ENCODE results near the gene WFIKKN1. TPM values are rescaled to one million over a fixed set of nuclear protein-coding genes. Genes with fewer than 3 reads are reported as not detected.

The WFIKKN1 gene
- total and polyA plus RNA-seq, 2 experiments from 2014 or later, result 79.6 to 125 TPM

GRCh38 chr16:585351-585750 lies 45.4 kb upstream of the WFIKKN1 start:
- Histone ChIP-seq H3K9me3 (ENCODE audit: low read depth) (no peaks in the 10 kb centered on the region), H3K4me1 (ENCODE audit: low read depth) (peaks cover 13% of the 10 kb centered on the region), H3K4me3 (no peak overlapping the region), H3K27me3 (no peaks in the 10 kb centered on the region), H3K27ac (no peak overlapping the region), H3K36me3 (no peaks in the 10 kb centered on the region)
- no peak for DNase-seq (ENCODE audit: low read depth in 1 of 2, low spot score in 1 of 2)
- TF ChIP-seq, protein P1, sequence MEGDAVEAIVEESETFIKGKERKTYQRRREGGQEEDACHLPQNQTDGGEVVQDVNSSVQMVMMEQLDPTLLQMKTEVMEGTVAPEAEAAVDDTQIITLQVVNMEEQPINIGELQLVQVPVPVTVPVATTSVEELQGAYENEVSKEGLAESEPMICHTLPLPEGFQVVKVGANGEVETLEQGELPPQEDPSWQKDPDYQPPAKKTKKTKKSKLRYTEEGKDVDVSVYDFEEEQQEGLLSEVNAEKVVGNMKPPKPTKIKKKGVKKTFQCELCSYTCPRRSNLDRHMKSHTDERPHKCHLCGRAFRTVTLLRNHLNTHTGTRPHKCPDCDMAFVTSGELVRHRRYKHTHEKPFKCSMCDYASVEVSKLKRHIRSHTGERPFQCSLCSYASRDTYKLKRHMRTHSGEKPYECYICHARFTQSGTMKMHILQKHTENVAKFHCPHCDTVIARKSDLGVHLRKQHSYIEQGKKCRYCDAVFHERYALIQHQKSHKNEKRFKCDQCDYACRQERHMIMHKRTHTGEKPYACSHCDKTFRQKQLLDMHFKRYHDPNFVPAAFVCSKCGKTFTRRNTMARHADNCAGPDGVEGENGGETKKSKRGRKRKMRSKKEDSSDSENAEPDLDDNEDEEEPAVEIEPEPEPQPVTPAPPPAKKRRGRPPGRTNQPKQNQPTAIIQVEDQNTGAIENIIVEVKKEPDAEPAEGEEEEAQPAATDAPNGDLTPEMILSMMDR (IDR thresholded peaks at IDR 0.05; ENCODE audit: low read depth, low read length), result no peak

- Histone ChIP-seq H3K9me3 (ENCODE audit: low read depth) (no peaks in the 10 kb centered on the region), H3K4me1 (ENCODE audit: low read depth) (peaks cover 19% of the 10 kb centered on the region), H3K4me3 (no peak overlapping the region), H3K36me3 (no peaks in the 10 kb centered on the region), H3K27me3 (no peaks in the 10 kb centered on the region), H3K27ac (no peak overlapping the region)
- TF ChIP-seq, protein P1 (IDR thresholded peaks at IDR 0.05; ENCODE audit: low read depth, low read length), result no peak
- DNase-seq (ENCODE audit: low read depth in 1 of 2, low spot score in 1 of 2), result peak in 1 of 2 donors; percentile 30
Observed at GRCh38 chr16:586047-586644, 44.6 kb upstream of the WFIKKN1 start.

GRCh38 chr16:586645-587590 lies 43.9 kb upstream of the WFIKKN1 start:
- H3K4me1 ChIP-seq (ENCODE audit: low read depth), result peaks cover 19% of the 10 kb centered on the region

GRCh38 chr16:588639-588888 lies 42.2 kb upstream of the WFIKKN1 start:
- no peaks in the 10 kb centered on the region for H3K27me3 ChIP-seq
- peak; percentile 70 to 77 for DNase-seq (ENCODE audit: low read depth in 1 of 2, low spot score in 1 of 2)
- TF ChIP-seq, protein P1 (IDR thresholded peaks at IDR 0.05; ENCODE audit: low read depth, low read length), result no peak
- H3K36me3 ChIP-seq, result no peaks in the 10 kb centered on the region
- H3K4me3 ChIP-seq, result peak overlapping the region; percentile 80
- H3K27ac ChIP-seq, result peak overlapping the region; percentile 98
- H3K9me3 ChIP-seq (ENCODE audit: low read depth), result no peaks in the 10 kb centered on the region
- H3K4me1 ChIP-seq (ENCODE audit: low read depth), result peaks cover 17% of the 10 kb centered on the region

More at GRCh38 chr16:586645-587590, 43.9 kb upstream of the WFIKKN1 start:
- no peak overlapping the region for H3K27ac ChIP-seq
- TF ChIP-seq, protein P1 (IDR thresholded peaks at IDR 0.05; ENCODE audit: low read depth, low read length), result no peak
- H3K4me3 ChIP-seq, result no peak overlapping the region
- H3K9me3 ChIP-seq (ENCODE audit: low read depth), result no peaks in the 10 kb centered on the region
- peak in 1 of 2 donors; percentile 21 for DNase-seq (ENCODE audit: low read depth in 1 of 2, low spot score in 1 of 2)
- no peaks in the 10 kb centered on the region for H3K27me3 ChIP-seq
- H3K36me3 ChIP-seq, result no peaks in the 10 kb centered on the region

DNA sequence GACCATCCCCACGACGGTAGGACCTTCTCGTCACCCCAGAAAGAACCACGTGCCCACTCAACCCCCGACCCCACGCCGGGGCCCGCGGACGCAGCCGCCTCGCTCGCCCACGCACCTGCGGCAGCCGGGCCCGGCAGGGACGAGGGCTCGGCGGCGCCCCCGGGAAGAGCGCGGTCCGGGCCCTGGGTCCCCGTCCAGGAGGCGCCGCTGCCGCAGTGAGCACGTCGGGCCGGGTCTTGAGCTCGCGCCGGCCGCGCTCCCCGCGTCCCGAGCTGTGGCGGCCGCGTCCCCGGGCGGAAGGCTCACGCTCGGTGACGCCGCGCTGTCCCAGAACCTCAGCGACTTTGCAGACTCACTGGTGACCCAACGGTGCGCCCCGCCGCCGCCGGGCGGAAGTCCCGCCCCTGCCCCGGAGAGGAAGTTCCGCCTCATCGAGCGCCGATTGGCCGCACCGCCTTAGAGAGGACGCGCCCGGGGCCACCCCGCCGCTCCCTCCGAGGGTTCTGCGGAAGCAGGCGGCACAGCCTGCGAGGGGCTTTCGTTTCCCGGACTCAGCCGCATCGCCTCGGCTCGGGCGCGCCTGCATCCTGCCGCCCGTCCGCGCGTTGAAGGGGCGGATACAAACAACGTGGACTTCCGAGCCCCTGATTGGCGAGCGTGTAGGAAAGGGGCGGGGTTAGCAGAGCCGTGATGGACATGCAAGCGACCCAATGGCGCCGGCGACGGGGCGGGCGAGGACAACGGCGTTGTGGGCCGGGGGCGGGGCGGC lies 41.7 kb upstream of the WFIKKN1 start:
- Histone ChIP-seq H3K27ac (peak overlapping the region; percentile 98), H3K27me3 (no peaks in the 10 kb centered on the region), H3K9me3 (ENCODE audit: low read depth) (no peaks in the 10 kb centered on the region), H3K4me1 (ENCODE audit: low read depth) (peaks cover 13% of the 10 kb centered on the region), H3K4me3 (peak overlapping the region; percentile 80), H3K36me3 (no peaks in the 10 kb centered on the region)
- peak; percentile 95 to 97 for DNase-seq (ENCODE audit: low read depth in 1 of 2, low spot score in 1 of 2)
- TF ChIP-seq, protein P1 (IDR thresholded peaks at IDR 0.05; ENCODE audit: low read depth, low read length), result no peak
